HL-60 (cell line): ENCODE results near the gene KAT8.

ENCODE experiments used
- POLR2AphosphoS5 ChIP-seq: IDR thresholded peaks from 2 replicates; pipeline ENCODE4 v1.6.1; 2012; ENCODE audit warnings: low read depth
- TF ChIP-seq, protein P1 (sequence below): IDR thresholded peaks from one replicate; pipeline ENCODE4 v1.5.1; 2011; ENCODE audit warnings: low read length, control low read depth, inconsistent platforms; ENCODE audit not compliant: insufficient read depth

DNA sequence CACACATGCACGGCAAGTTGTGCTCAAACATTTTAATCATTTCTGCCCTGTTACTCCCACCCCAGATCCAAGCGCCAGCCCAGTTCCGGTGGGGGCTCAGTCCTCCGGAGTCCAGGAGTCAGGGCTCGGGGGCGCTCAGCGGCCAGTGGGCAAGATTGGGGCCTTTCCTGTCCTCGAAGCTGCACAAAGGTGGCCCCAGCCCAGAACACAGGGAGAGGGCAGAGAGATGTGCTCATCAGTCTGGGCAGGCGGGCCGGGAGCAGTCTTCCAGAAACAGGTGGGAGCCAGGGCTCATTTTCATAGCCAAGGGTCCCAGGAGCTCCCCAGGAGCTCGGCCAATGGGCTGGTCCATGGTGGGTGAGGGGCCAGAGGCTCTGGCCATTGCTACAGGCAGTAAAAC, 14.0 kb downstream of the KAT8 start:
- TF ChIP-seq, protein P1, sequence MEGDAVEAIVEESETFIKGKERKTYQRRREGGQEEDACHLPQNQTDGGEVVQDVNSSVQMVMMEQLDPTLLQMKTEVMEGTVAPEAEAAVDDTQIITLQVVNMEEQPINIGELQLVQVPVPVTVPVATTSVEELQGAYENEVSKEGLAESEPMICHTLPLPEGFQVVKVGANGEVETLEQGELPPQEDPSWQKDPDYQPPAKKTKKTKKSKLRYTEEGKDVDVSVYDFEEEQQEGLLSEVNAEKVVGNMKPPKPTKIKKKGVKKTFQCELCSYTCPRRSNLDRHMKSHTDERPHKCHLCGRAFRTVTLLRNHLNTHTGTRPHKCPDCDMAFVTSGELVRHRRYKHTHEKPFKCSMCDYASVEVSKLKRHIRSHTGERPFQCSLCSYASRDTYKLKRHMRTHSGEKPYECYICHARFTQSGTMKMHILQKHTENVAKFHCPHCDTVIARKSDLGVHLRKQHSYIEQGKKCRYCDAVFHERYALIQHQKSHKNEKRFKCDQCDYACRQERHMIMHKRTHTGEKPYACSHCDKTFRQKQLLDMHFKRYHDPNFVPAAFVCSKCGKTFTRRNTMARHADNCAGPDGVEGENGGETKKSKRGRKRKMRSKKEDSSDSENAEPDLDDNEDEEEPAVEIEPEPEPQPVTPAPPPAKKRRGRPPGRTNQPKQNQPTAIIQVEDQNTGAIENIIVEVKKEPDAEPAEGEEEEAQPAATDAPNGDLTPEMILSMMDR, result no peak
- TF ChIP-seq POLR2AphosphoS5, result no peak
